ENCODE results near the gene CTRB1.
"Not testable (repeated sequence)": the region's sequence is repeated elsewhere in the genome, so short reads cannot be mapped to it uniquely, and the experiment has no call there.

The CTRB1 gene

DNA sequence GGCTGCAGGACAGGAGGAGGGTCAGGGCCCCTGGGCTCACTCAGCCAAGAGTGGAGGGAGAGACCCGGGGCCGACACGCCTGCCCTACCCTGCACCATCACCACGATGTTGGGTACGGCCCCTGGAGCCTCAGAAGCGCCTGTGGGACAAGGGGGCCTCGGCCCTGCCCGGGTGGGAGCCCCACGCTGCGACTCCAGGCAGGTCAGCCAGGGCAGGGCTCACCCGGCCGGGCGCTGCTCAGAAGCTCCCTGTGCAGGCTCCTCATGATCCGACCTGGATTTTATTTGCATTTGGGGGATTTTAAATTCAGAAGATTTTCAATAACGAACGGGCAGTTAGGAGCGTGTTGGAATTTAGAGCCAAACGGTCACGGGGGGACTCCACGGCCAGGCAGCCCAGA is 13.9 kb upstream of the CTRB1 start:
- DNase-seq, result not testable (repeated sequence)

DNA sequence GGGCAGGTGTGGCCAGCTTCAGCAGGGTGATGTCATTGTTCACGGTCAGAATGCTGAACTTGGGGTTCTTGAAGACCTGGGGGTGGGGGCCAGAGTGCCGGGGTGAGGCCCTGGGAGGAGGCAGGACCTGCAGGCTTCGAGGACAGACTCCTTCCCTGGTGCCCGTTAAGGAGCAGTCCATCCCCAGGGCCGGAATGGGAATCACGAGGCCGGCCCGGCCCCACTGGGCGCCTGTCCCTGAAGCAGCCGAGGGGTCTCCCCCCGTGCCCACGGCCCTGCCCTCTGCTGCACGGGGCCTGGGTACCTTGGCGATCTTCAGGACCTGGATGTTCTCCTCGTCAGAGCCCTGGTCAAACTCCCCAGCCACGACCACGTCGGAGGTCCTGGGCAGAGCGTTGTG is 13.3 kb upstream of the CTRB1 start:
- DNase-seq, result not testable (repeated sequence)

DNA sequence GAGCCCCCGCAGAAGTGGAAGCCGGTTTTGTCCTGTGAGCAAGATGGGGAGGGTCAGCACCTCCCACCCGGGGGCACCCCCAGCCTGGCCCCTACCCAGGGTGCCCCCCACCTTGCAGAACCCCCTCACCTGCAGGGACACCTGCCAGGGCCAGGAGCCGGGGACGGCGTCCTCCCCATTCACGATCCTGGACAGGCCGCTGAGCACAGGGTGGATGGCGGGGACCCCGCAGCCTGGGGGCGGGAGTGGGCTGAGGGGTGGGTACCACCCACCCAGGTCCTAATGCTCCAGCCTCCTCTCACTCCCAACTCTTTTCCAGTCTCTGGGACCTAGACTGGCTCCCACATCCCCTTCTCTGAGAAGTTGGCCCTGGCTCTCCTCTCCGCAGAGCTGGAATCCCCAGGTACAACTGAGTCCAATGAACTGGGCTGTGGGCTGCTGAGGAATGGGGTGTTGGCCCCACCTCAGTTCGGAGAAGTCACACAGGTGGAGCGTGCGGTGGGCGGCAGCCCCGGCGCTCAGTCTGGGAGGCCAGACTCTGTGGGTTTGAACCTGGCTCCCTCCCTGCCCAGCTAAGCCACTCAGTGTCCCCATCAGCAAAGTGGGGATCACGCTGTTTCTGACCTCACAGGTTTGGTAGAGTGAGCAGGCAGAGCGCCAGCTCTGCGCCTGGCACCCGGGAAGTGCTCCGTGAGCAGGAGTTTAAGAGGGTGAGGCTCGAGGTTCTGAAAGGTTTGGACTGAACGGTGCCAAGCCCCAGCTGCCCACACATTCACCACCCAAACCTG is 12.6 kb upstream of the CTRB1 start:
- DNase-seq, result not testable (repeated sequence)

DNA sequence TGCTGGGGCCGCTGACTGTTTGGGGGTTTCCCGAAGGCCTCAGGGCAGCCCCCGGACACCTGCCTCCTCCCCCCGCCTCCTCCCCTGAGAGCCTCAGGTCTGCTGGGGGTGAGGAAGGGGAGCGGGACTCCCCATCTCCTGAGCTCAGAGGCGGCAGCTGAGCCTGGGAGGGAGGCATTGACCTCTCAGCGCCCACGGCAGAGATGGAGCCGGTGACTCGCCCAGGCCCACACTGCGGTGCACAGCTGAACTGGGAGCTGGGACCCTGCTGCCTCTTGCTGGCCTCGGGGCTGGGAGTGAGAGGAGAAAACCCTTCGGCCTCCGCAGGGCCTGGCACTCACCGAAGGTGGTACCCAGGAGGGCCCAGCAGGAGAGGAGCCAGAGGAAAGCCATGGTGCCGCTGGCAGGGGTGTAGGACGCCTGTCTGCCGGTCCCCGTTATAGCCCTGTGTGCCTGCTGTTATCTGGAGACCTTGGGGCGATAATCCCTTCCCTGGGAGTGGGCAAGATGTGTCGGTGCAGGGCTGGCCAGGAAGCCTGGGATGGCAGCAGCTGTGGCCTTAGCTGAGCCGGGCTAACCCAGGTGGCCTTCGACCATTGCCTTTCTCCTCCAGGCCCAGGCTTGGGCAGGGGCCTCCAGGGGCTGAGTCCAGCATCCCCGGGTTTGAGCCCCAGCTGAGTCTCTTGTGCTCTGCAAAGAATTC is 11.9 kb upstream of the CTRB1 start, which contains the start of gene CTRB2:
Gene CTRB2 (minus strand): TSS at position 413 of the 703 bp plus-strand sequence. CDS start 20 bp downstream, at position 393.
- no peak for DNase-seq

DNA sequence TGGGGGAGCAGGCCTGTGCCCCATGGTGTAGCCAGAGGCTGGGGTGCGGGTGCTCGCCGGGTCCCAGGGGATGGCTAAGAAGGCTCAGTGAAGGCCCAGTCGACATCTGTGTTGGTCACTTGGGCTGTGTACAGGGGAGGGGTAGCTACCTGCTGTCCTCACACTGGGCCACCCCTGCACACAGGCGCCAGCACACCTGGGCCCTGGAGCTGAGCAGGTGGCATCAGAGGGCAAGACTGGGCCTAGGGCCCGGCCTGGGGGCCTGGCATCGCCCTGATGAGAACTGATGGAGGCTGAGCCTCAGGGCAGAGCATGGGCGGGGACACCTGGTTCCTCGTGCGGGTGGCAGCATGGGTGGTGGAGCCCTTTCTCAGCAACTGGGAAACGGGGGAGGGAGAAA is 11.0 kb upstream of the CTRB1 start:
- no peak for DNase-seq

DNA sequence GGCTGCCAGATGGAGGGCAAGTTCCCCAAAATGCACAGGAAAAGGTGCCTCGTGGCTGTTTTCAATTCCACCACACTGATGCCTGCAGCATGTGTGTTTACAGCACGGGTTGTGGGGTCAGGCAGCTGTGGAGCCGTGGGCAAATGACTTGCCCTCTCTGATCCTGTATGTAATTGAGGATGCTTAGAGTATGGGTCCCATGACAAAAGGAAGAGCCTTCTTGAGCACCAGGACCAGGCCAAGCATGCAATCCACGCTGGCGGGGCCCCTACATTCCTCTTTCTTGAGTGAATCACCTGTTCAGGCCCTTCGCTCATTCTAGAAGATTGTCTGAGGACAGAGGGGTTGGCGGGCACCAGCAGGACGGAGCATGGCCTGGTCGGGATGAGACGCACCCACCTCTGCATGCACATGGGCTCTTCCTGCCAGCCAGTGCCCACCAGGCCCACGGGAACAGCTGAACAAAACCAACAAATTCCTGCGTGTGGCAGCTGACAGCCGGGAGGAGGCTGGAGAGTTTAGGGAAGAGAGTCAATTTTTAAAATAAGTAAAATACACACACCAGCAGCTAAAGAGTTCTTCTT is 10.5 kb upstream of the CTRB1 start:
- DNase-seq, result no peak

DNA sequence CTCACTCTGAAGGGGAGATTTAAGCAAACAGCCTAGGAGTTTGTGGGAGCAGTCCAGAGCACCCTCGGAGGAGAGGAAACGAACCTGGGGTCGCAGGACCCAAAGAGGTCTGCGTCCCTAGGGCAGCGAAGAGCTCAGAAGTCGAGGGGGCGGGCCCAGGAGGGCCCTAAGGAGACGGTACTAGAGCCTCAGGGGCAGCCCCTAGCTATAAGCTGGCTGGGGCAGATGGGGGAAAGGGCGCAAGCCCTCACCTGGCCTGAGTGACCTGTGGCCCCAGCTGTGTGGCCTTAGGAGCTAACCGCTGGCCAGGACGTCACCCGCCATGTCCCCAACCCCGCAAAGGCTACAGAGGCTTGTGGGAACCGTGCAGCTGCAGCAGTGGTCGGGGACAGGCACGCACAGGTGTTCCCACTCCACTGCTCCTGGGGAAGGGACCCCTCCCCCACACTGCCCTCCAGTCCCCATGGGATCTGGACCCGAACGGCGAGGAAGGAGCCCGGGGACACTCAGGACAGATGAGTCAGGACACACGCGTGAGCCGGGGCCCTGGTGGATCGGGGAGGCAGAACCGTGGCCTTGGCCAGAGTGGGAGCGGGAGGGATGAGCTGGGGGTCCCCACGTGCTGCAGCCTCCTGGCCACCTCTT is 9.8 kb upstream of the CTRB1 start:
- no peak for DNase-seq

DNA sequence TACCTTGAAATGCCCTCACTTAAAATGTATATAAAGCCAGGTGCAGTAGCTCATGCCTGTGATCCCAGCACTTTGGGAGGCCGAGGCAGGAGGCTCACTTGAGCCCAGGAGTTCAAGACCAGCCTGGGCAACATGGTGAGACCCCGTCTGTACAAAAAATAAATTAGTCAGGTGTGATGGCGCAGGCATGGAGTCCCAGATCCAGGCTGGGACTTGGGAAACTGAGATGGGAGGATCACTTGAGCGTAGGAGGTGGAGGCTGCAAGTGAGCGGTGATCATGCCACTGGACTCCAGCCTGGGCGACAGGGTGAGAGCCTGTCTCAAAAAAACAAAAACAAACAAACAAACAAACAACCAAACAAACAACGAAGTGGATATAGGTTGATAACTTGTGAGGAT is 9.3 kb upstream of the CTRB1 start:
- not testable (repeated sequence) for DNase-seq

DNA sequence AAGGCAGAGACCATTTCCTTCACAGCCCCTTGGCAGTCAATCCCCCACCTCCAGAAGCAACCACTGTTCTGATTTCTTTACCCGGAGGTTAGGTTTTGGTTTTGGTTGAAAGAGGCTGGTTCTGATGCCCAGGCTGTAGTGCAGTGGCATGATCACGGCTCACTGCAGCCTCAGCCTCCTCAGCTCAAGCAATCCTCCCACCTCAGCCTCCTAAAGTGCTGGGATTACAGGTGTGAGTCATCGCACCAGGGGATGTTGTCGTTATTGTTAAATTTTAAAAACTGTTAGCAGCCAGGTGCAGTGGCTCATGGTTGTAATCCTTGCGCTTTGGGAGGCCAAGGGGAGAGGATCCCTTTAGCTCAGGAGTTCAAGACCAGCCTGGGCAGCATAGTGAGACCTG is 8.8 kb upstream of the CTRB1 start:
- DNase-seq, result no peak

DNA sequence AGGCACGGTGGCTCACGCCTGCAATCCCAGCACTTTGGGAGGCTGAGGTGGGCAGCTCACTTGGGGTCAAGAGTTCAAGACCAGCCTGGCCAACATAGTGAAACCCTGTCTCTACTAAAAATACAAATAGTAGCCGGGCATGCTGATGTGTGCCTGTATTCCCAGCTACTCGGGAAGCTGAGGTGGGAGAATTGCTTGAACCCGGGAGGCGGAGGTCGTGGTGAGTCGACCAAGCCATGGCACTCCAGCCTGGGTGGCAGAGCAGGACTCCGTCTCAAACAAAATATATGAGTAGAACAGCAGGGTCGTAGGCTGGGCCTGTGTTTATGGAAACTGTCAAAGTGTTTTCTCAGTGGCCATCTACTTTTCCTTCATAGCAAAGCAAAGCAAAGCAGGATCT is 7.5 kb upstream of the CTRB1 start:
- not testable (repeated sequence) for DNase-seq

DNA sequence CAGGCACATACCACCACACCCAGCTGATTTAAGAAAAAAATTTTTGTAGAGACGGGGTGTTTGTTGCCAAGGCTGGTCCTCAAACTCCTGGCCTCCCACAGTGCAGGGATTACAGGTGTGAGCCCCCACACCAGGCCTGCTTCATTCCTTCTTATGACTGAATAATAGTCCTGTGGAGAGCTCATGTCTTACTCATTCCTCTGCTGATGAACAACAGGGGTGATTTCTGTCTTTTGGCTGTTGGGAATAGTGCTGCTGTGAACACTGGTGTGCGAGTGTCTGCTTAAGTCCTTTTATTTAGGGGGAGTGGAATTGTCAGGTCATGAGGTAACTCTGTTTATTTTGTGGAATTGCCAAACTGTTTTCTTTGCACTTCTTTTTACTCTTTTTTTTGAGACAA is 2.7 kb upstream of the CTRB1 start:
- no peak for DNase-seq

DNA sequence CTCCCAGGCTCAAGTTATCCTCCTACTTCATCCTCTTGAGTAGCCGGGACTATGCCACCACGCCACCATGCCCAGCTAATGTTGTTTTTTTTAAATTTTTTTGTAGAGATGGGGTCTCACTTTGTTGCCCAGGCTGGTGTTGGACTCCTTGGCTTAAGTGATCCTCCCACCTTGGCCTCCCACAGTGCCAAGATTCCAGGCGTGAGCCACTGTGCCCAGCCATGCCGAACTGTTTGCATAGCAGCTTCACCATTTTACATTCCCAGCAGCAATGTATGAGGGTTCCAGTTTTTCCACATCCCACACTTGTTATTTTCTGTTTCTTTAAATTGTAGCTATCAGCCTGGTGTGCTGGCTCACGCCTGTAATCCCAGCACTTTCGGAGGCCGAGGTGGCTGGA is 2.2 kb upstream of the CTRB1 start:
- DNase-seq, result no peak

DNA sequence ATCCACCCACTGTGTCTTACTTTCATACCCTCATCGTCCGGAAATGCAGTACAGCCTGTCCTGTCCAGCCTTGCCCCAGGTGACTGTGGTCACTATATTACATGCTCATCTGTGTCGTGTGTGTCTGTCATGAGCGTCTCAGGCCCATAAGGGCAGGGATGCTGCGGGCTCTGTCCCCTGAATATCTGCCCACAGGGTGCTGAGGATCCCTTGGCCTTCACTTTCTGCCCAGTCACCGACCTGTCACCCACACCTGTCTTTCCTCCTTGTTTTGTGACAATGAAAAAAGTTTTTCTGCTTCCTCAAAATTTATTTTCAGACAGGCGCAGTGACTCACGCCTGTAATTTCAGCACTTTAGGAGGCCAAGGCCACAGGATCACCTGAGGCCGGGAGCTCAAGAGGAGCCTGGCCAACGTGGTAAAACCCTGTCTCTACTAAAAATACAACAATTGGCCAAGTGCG is 1.4 kb upstream of the CTRB1 start:
- no peak for DNase-seq

DNA sequence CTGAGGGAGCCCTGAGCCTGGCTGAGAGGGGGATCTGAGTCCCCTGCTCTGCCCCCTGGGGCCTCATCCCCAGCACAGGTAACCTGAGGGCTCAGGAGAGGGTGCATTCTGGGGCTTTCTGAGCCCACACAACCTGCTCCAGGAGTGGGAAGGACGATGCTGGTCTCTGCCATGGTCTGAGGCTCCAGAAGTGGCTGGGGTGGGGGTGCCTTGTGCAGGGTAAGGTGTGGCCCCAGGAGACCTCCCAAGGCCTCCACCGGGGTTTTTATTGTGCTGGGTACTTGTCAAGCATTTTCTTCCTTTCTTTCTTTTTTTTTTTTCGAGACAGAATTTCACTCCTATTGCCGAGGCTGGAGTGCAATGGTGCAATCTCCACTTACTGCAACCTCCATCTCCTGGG is 300 bp downstream of the CTRB1 start:
- no peak for DNase-seq

DNA sequence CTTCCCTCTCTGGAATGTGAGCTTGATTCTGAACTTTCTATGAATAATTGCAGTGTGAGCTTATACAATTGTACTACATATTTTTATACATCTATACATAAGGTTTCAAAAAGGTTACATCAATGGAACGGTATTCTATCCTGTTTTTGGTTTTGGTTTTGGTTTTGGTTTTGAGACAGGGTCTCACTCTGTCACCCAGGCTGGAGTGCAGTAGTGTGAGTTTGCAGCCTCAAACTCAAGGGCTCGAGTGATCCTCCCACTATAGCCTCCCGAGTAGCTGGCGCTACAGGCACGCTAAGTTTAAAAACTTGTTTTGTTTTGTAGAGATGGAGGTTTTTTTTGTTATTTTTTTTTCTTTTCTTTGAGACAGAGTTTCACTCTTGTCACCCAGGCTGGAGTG is 1.1 kb downstream of the CTRB1 start:
- DNase-seq, result peak; percentile 0

DNA sequence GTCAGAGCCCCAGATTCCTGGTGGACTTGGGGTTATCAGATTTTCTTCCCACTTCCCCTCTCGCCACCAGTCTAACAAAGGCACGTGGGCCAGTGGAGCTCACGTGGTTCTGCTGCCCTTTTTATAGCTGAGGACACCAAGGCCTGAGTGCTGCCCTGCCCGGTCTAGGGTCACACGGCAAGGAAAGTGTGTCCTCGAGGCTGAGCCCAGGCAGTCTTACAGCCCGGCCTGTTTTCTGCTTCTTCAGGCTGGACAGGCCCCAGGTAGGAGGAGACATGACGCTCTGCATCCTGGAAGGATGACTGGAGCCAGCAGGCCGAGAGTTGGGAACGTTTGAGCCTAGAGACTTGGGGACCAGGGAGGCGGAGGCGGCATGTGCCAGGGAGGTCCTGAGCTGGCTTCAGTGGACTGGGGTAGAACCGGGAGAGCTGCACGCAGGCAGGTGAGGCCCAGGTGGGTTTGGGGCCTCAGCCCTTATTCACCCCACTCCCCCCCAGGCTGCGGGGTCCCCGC is 3.5 kb downstream of the CTRB1 start:
- DNase-seq, result peak; percentile 0

DNA sequence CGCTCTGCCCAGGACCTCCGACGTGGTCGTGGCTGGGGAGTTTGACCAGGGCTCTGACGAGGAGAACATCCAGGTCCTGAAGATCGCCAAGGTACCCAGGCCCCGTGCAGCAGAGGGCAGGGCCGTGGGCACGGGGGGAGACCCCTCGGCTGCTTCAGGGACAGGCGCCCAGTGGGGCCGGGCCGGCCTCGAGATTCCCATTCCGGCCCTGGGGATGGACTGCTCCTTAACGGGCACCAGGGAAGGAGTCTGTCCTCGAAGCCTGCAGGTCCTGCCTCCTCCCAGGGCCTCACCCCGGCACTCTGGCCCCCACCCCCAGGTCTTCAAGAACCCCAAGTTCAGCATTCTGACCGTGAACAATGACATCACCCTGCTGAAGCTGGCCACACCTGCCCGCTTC is 4.3 kb downstream of the CTRB1 start:
- not testable (repeated sequence) for DNase-seq

DNA sequence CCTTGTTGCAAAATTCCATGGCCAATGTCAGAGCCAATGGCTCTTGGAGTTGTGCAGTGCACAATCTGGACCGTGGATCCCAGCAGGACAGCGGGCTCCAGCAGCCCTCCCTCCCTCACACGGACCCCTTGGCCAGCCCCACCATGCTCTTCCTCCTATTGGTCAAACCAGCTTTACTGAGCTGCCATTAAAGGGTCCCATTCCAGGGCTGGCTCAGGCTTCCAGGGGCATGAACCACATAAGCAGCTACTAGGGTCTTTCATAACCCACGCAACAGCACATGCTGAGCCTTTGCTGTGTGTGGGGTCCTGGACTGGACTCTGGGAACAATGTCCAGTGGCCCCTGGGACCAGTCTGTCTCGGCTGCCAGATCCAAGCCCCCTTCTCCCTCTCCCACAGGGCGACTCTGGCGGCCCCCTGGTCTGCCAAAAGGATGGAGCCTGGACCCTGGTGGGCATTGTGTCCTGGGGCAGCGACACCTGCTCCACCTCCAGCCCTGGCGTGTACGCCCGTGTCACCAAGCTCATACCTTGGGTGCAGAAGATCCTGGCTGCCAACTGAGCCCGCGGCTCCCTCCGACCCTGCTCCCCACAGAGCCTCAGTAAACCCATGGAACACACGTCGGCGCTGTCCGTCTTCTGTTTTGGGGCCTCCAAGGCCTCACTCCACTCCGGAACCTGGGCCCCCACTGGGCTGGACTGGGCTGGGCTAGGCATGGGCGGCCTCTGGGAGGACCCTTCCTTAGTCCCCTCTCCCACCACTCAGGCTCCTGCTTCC is 5.7 kb downstream of the CTRB1 start:
- DNase-seq, result peak; percentile 1

DNA sequence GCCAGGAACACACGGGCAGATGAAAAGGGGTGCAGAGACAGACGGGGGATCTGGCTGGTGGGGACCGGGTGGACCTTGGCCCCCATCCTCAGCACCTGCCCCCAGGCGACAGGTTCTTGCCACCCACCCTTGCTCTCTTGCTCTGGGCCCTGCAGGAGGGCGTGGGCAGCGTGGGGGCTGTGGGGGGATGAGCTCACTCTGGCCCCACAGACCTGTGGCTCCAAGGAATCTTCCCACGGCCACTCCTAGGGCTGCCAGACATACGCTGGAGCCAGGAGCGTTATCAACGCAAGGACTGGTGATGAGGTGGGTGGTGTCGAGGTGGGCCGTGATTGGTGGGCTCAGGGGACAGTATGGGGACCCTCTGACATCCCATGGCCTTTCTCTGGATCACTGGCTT is 6.3 kb downstream of the CTRB1 start:
- DNase-seq, result no peak

DNA sequence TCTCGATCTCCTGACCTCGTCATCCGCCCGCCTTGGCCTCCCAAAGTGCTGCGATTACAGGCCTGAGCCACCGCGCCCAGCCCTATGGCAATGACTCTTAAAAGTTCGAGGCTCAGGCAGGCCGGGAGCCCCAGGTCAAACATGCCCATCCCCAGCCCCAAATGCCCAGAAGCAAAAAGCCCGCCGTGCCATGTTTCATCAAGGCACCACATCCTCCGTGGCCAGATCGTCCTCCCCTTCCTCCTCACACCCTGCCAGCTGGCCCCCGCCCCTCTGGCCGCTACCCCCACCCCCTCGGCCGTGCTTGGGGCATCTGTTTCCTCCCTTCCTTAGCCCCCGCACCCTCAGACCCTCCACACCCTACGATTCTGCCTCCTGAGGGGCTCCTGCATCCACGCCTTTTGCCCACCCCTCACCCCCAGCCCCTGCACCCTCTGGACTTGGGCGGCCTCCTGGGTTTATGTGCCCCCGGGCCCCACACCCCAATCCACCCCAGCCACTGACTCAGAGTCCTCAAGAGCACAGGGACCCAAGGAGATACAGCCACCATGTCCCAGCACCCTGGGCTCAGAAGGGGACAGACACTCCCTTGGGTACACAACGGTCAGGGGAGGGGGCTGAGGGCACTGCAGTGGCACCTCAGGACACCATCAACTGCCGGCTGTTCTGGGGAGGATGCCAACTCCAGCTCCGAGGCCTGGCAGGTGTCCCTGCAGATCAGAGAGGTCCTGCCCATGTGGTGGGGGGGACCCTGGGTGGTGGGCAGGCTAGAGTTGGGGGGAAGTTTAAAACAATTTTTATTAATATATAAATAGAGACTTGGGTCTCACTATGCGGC is 7.1 kb downstream of the CTRB1 start:
- DNase-seq, result peak; percentile 1
